ENCODE results near the gene ANXA6.
"Not testable (repeated sequence)": the region's sequence is repeated elsewhere in the genome, so short reads cannot be mapped to it uniquely, and the experiment has no call there.

Gene ANXA6

GRCh38 chr5:151198861-151199260 is 41.3 kb upstream of the ANXA6 start:
- Histone ChIP-seq H3K27me3 (ENCODE audit: insufficient read depth, insufficient read length) (no peaks in the 10 kb centered on the region), H3K4me3 (ENCODE audit: insufficient read length, low read depth) (no peak overlapping the region), H3K9me3 (ENCODE audit: insufficient read depth, low read length) (no peaks in the 10 kb centered on the region), H3K4me1 (ENCODE audit: insufficient read depth, insufficient read length) (no peaks in the 10 kb centered on the region), H3K36me3 (ENCODE audit: insufficient read depth, insufficient read length, low read length) (no peaks in the 10 kb centered on the region), H3K9ac (ENCODE audit: insufficient read length, low read depth) (no peak overlapping the region)
- no peak for TF ChIP-seq SUZ12 (IDR thresholded peaks at IDR 0.05; ENCODE audit: extremely low read depth, insufficient read depth, insufficient read length)
- TF ChIP-seq YY1 (IDR thresholded peaks at IDR 0.05; ENCODE audit: insufficient read depth, insufficient read length): no peak
- TF ChIP-seq ZNF274 (IDR thresholded peaks at IDR 0.05; ENCODE audit: low read depth, low read length): no peak
- no peak for DNase-seq (ENCODE audit: low read depth, low spot score)

GRCh38 chr5:151197291-151197600 is 39.7 kb upstream of the ANXA6 start:
- H3K9ac ChIP-seq (ENCODE audit: insufficient read length, low read depth); H3K36me3 ChIP-seq (ENCODE audit: insufficient read depth, insufficient read length, low read length): not testable (repeated sequence)

GRCh38 chr5:151196556-151197290 is 39.1 kb upstream of the ANXA6 start:
- Histone ChIP-seq H3K4me3 (ENCODE audit: insufficient read length, low read depth) (no peak overlapping the region), H3K9ac (ENCODE audit: insufficient read length, low read depth) (no peak overlapping the region), H3K27me3 (ENCODE audit: insufficient read depth, insufficient read length) (no peaks in the 10 kb centered on the region), H3K36me3 (ENCODE audit: insufficient read depth, insufficient read length, low read length) (no peaks in the 10 kb centered on the region), H3K4me1 (ENCODE audit: insufficient read depth, insufficient read length) (no peaks in the 10 kb centered on the region), H3K9me3 (ENCODE audit: insufficient read depth, low read length) (no peaks in the 10 kb centered on the region)
- no peak for DNase-seq (ENCODE audit: low read depth, low spot score)
- TF ChIP-seq ZNF274 (IDR thresholded peaks at IDR 0.05; ENCODE audit: low read depth, low read length) (no peak), SUZ12 (IDR thresholded peaks at IDR 0.05; ENCODE audit: extremely low read depth, insufficient read depth, insufficient read length) (no peak), YY1 (IDR thresholded peaks at IDR 0.05; ENCODE audit: insufficient read depth, insufficient read length) (no peak)

More at GRCh38 chr5:151197291-151197600, 39.7 kb upstream of the ANXA6 start:
- H3K4me1 ChIP-seq (ENCODE audit: insufficient read depth, insufficient read length); H3K9me3 ChIP-seq (ENCODE audit: insufficient read depth, low read length); DNase-seq (ENCODE audit: low read depth, low spot score); H3K27me3 ChIP-seq (ENCODE audit: insufficient read depth, insufficient read length); H3K4me3 ChIP-seq (ENCODE audit: insufficient read length, low read depth): not testable (repeated sequence)

- no peak overlapping the region for H3K4me3 ChIP-seq (ENCODE audit: insufficient read length, low read depth)
- DNase-seq (ENCODE audit: low read depth, low spot score): no peak
Measured at GRCh38 chr5:151195622-151196021, 38.0 kb upstream of the ANXA6 start.

GRCh38 chr5:151192626-151193025 is 35.0 kb upstream of the ANXA6 start:
- H3K4me1 ChIP-seq (ENCODE audit: insufficient read depth, insufficient read length): no peaks in the 10 kb centered on the region
- H3K9me3 ChIP-seq (ENCODE audit: insufficient read depth, low read length): no peaks in the 10 kb centered on the region
- H3K27me3 ChIP-seq (ENCODE audit: insufficient read depth, insufficient read length): no peaks in the 10 kb centered on the region
- H3K36me3 ChIP-seq (ENCODE audit: insufficient read depth, insufficient read length, low read length): no peaks in the 10 kb centered on the region
- no peak overlapping the region for H3K4me3 ChIP-seq (ENCODE audit: insufficient read length, low read depth)
- H3K9ac ChIP-seq (ENCODE audit: insufficient read length, low read depth): no peak overlapping the region
- no peak for DNase-seq (ENCODE audit: low read depth, low spot score)
- TF ChIP-seq ZNF274 (IDR thresholded peaks at IDR 0.05; ENCODE audit: low read depth, low read length): no peak
- TF ChIP-seq SUZ12 (IDR thresholded peaks at IDR 0.05; ENCODE audit: extremely low read depth, insufficient read depth, insufficient read length): no peak
- TF ChIP-seq YY1 (IDR thresholded peaks at IDR 0.05; ENCODE audit: insufficient read depth, insufficient read length): no peak

More at GRCh38 chr5:151195622-151196021, 38.0 kb upstream of the ANXA6 start:
- TF ChIP-seq SUZ12 (IDR thresholded peaks at IDR 0.05; ENCODE audit: extremely low read depth, insufficient read depth, insufficient read length): no peak
- TF ChIP-seq YY1 (IDR thresholded peaks at IDR 0.05; ENCODE audit: insufficient read depth, insufficient read length): no peak
- no peak for TF ChIP-seq ZNF274 (IDR thresholded peaks at IDR 0.05; ENCODE audit: low read depth, low read length)
- Histone ChIP-seq H3K27me3 (ENCODE audit: insufficient read depth, insufficient read length) (no peaks in the 10 kb centered on the region), H3K36me3 (ENCODE audit: insufficient read depth, insufficient read length, low read length) (no peaks in the 10 kb centered on the region), H3K4me1 (ENCODE audit: insufficient read depth, insufficient read length) (no peaks in the 10 kb centered on the region), H3K9me3 (ENCODE audit: insufficient read depth, low read length) (no peaks in the 10 kb centered on the region), H3K9ac (ENCODE audit: insufficient read length, low read depth) (no peak overlapping the region)

GRCh38 chr5:151191661-151192060 is 34.1 kb upstream of the ANXA6 start:
- Histone ChIP-seq H3K36me3 (ENCODE audit: insufficient read depth, insufficient read length, low read length) (no peaks in the 10 kb centered on the region), H3K4me1 (ENCODE audit: insufficient read depth, insufficient read length) (no peaks in the 10 kb centered on the region), H3K9me3 (ENCODE audit: insufficient read depth, low read length) (no peaks in the 10 kb centered on the region), H3K27me3 (ENCODE audit: insufficient read depth, insufficient read length) (no peaks in the 10 kb centered on the region), H3K9ac (ENCODE audit: insufficient read length, low read depth) (no peak overlapping the region), H3K4me3 (ENCODE audit: insufficient read length, low read depth) (no peak overlapping the region)
- DNase-seq (ENCODE audit: low read depth, low spot score): no peak
- TF ChIP-seq YY1 (IDR thresholded peaks at IDR 0.05; ENCODE audit: insufficient read depth, insufficient read length) (no peak), ZNF274 (IDR thresholded peaks at IDR 0.05; ENCODE audit: low read depth, low read length) (no peak), SUZ12 (IDR thresholded peaks at IDR 0.05; ENCODE audit: extremely low read depth, insufficient read depth, insufficient read length) (no peak)

GRCh38 chr5:151189151-151189550 is 31.6 kb upstream of the ANXA6 start:
- Histone ChIP-seq H3K4me1 (ENCODE audit: insufficient read depth, insufficient read length) (no peaks in the 10 kb centered on the region), H3K36me3 (ENCODE audit: insufficient read depth, insufficient read length, low read length) (no peaks in the 10 kb centered on the region)
- no peak for TF ChIP-seq YY1 (IDR thresholded peaks at IDR 0.05; ENCODE audit: insufficient read depth, insufficient read length)
- TF ChIP-seq SUZ12 (IDR thresholded peaks at IDR 0.05; ENCODE audit: extremely low read depth, insufficient read depth, insufficient read length): no peak
- no peak for TF ChIP-seq ZNF274 (IDR thresholded peaks at IDR 0.05; ENCODE audit: low read depth, low read length)

More at GRCh38 chr5:151189151-151189550, 31.6 kb upstream of the ANXA6 start:
- H3K9me3 ChIP-seq (ENCODE audit: insufficient read depth, low read length): no peaks in the 10 kb centered on the region
- no peak overlapping the region for H3K4me3 ChIP-seq (ENCODE audit: insufficient read length, low read depth)
- H3K27me3 ChIP-seq (ENCODE audit: insufficient read depth, insufficient read length): no peaks in the 10 kb centered on the region
- no peak overlapping the region for H3K9ac ChIP-seq (ENCODE audit: insufficient read length, low read depth)
- no peak for DNase-seq (ENCODE audit: low read depth, low spot score)

All from NT2/D1 (cell line).